Panc1 (cell line): ENCODE results near the gene NFAM1. TPM values are rescaled to one million over a fixed set of nuclear protein-coding genes. Genes with fewer than 3 reads are reported as not detected.

ENCODE experiments used
- ATAC-seq: fragments of 200-7000 bp; cut with Tn5 transposase; 2 replicates; pipeline ENCODE4 v1.9.1; 2020; ENCODE audit warnings: mild to moderate bottlenecking, moderate library complexity
- BruUV-seq: library from RNA; stranded (reverse); fragments of 400-500 nt; replicated peaks from 2 replicates; lab custom pipeline; 2021; lab: Mats Ljungman, UMichigan
- CTCF ChIA-PET: fragments of 300-600 bp; sonication (Branson Sonifier 250); formaldehyde crosslinking; loops from one replicate; lab custom pipeline; 2022; ENCODE audit warnings: antibody characterized with exemption; lab: Charles Lee
- POLR2A ChIA-PET: fragments of 300-600 bp; sonication (Branson Sonifier 250); formaldehyde crosslinking; loops from one replicate; lab custom pipeline; 2022; ENCODE audit warnings: antibody characterized with exemption; lab: Charles Lee
- DNase-seq: peaks from one replicate; pipeline ENCODE4 v3.0.0-alpha.2; 2010; ENCODE audit warnings: low read depth, low spot score
- H3K27ac ChIP-seq: 2 replicates; pipeline ENCODE4 v1.5.1; 2011; ENCODE audit warnings: mild to moderate bottlenecking, low read length, inconsistent platforms
- H3K27me3 ChIP-seq: fragments of 200-500 bp; sonication (Bioruptor generic); 2 replicates; pipeline ENCODE4 v1.6.0; 2014; ENCODE audit warnings: low read length, inconsistent platforms; ENCODE audit not compliant: control insufficient read depth, insufficient read depth
- H3K36me3 ChIP-seq: fragments of 200-500 bp; sonication (Bioruptor generic); 2 replicates; pipeline ENCODE4 v1.5.1; 2014; ENCODE audit warnings: inconsistent platforms, mild to moderate bottlenecking, low read length, moderate library complexity; ENCODE audit not compliant: control insufficient read depth, insufficient read depth
- H3K4me1 ChIP-seq: 2 replicates; pipeline ENCODE4 v1.5.1; 2011; ENCODE audit warnings: inconsistent platforms, mild to moderate bottlenecking, low read length, moderate library complexity; ENCODE audit not compliant: control insufficient read depth, insufficient read depth
- H3K4me3 ChIP-seq, 2 experiments: 2 replicates each; pipeline ENCODE4 v1.5.1; 2011 to 2012; ENCODE audit warnings: low read depth in 2 of 2, low read length in 2 of 2, mild to moderate bottlenecking in 2 of 2, inconsistent platforms in 1 of 2, moderate library complexity in 1 of 2
- H3K9me3 ChIP-seq: fragments of 200-500 bp; sonication (Bioruptor generic); 2 replicates; pipeline ENCODE4 v1.5.1; 2014; ENCODE audit warnings: low read depth, mild to moderate bottlenecking, inconsistent platforms, low read length, moderate library complexity; ENCODE audit not compliant: control insufficient read depth, insufficient read depth
- POLR2AphosphoS5 ChIP-seq: IDR thresholded peaks from 2 replicates; pipeline ENCODE4 v1.6.1; 2012; ENCODE audit warnings: mild to moderate bottlenecking, low read depth, low read length, moderate library complexity
- SIN3A ChIP-seq: IDR thresholded peaks from 2 replicates; pipeline ENCODE4 v1.6.1; 2012; ENCODE audit warnings: low read depth, mild to moderate bottlenecking, low read length, moderate library complexity, borderline replicate concordance; ENCODE audit not compliant: insufficient read depth
- TCF7L2 ChIP-seq: IDR thresholded peaks from 2 replicates; pipeline ENCODE4 v1.6.1; 2011; ENCODE audit warnings: mild to moderate bottlenecking, low read depth, low read length, inconsistent platforms
- in situ Hi-C: cut with HindIII; loops from 2 replicates; pipeline ENCODE4 v1.10.0; 2016; ENCODE audit warnings: low sequenced_read_pairs, low pct_unique_long_range_greater_than_20kb
- intact Hi-C: fragments of 100-400 bp; cut with micrococcal nuclease; formaldehyde crosslinking; loops from one replicate; pipeline ENCODE4 v1.10.0; 2022; ENCODE audit not compliant: unreplicated experiment
- total RNA-seq: library from RNA; stranded (reverse); gene quantifications from one replicate; pipeline ENCODE4 v1.2.1, GENCODE V29; 2021; ENCODE audit not compliant: unreplicated experiment
- TF ChIP-seq, protein P1 (sequence below), 2 experiments: IDR thresholded peaks; 2 replicates each; pipeline ENCODE4 v1.6.1; 2011 to 2012; ENCODE audit warnings: low read depth in 2 of 2, control low read depth in 1 of 2, low read length in 1 of 2, mild to moderate bottlenecking in 1 of 2, moderate library complexity in 1 of 2; ENCODE audit not compliant: insufficient read depth in 1 of 2
- TF ChIP-seq, protein P2 (sequence below): fragments of 450-650 bp; IDR thresholded peaks from 2 replicates; pipeline ENCODE4 v1.5.1; 2017; ENCODE audit warnings: mild to moderate bottlenecking

NFAM1 gene
- total RNA-seq, 1 experiment from 2014 or later = 0.41 TPM

DNA sequence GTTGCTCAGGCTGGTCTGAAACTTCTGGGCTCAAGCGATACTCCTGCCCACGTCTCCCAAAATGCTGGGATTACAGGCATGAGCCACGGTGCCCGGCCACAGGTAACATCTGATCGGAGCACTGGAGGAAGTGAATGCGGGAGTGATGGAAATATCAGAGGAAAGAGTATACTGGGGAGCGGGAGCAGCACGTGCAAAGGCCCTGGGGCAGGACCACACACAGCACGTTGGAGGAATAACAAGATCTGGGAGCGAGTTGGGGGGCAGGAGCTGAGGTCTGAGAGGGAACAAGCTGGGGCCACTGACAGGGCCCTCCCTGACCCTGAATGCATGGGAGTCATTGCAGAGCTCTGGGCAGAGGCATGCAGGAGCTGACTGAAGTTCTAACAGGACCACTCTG, 70.7 kb downstream of the NFAM1 start:
- Histone ChIP-seq H3K27me3 (no peaks in the 10 kb centered on the region), H3K4me3 (no peak overlapping the region), H3K27ac (no peak overlapping the region), H3K4me1 (peaks cover 31% of the 10 kb centered on the region), H3K9me3 (no peaks in the 10 kb centered on the region), H3K36me3 (no peaks in the 10 kb centered on the region)
- no peak for DNase-seq
- ChIA-PET POLR2A (no interaction called here), CTCF (no interaction called here)
- in situ Hi-C loops (no loop called here), intact Hi-C loops (no loop called here)
- ATAC-seq = no peak
- BruUV-seq = no TSS peak
- TF ChIP-seq TCF7L2 (no peak), SIN3A (no peak), POLR2AphosphoS5 (no peak)
- TF ChIP-seq, protein P1, sequence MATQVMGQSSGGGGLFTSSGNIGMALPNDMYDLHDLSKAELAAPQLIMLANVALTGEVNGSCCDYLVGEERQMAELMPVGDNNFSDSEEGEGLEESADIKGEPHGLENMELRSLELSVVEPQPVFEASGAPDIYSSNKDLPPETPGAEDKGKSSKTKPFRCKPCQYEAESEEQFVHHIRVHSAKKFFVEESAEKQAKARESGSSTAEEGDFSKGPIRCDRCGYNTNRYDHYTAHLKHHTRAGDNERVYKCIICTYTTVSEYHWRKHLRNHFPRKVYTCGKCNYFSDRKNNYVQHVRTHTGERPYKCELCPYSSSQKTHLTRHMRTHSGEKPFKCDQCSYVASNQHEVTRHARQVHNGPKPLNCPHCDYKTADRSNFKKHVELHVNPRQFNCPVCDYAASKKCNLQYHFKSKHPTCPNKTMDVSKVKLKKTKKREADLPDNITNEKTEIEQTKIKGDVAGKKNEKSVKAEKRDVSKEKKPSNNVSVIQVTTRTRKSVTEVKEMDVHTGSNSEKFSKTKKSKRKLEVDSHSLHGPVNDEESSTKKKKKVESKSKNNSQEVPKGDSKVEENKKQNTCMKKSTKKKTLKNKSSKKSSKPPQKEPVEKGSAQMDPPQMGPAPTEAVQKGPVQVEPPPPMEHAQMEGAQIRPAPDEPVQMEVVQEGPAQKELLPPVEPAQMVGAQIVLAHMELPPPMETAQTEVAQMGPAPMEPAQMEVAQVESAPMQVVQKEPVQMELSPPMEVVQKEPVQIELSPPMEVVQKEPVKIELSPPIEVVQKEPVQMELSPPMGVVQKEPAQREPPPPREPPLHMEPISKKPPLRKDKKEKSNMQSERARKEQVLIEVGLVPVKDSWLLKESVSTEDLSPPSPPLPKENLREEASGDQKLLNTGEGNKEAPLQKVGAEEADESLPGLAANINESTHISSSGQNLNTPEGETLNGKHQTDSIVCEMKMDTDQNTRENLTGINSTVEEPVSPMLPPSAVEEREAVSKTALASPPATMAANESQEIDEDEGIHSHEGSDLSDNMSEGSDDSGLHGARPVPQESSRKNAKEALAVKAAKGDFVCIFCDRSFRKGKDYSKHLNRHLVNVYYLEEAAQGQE (IDR thresholded peaks at IDR 0.05; ENCODE audit: insufficient read depth in 1 of 2, low read depth in 2 of 2, low read length in 1 of 2) = no peak
- TF ChIP-seq, protein P2, sequence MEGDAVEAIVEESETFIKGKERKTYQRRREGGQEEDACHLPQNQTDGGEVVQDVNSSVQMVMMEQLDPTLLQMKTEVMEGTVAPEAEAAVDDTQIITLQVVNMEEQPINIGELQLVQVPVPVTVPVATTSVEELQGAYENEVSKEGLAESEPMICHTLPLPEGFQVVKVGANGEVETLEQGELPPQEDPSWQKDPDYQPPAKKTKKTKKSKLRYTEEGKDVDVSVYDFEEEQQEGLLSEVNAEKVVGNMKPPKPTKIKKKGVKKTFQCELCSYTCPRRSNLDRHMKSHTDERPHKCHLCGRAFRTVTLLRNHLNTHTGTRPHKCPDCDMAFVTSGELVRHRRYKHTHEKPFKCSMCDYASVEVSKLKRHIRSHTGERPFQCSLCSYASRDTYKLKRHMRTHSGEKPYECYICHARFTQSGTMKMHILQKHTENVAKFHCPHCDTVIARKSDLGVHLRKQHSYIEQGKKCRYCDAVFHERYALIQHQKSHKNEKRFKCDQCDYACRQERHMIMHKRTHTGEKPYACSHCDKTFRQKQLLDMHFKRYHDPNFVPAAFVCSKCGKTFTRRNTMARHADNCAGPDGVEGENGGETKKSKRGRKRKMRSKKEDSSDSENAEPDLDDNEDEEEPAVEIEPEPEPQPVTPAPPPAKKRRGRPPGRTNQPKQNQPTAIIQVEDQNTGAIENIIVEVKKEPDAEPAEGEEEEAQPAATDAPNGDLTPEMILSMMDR = no peak

DNA sequence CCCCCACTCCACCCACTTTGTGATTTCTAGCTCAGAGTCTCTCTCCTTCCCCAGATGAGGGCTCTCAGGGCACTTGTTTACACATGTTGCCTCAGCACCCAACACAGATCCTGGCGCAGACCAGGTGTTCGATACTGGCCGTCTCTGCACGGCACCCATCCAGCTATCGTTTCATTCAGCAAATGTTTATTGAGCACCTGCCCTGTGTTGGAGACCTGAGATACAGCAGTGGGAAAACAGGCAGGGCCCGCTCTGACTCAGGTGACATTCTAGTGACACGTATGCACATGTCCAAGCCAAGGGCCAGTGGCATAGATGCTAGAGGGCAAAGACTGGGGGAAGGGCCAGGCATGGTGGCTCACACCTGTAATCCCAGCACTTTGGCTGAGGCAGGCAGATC, 71.9 kb downstream of the NFAM1 start:
- ATAC-seq (no peak), DNase-seq (no peak)
- Histone ChIP-seq H3K4me3 (no peak overlapping the region), H3K36me3 (no peaks in the 10 kb centered on the region), H3K27ac (no peak overlapping the region), H3K27me3 (no peaks in the 10 kb centered on the region), H3K9me3 (no peaks in the 10 kb centered on the region), H3K4me1 (peaks cover 20% of the 10 kb centered on the region)
- TF ChIP-seq TCF7L2 (no peak), POLR2AphosphoS5 (no peak), SIN3A (no peak)
- TF ChIP-seq, protein P2 = no peak
- TF ChIP-seq, protein P1 (IDR thresholded peaks at IDR 0.05; ENCODE audit: insufficient read depth in 1 of 2, low read depth in 2 of 2, low read length in 1 of 2) = no peak
- in situ Hi-C loops (no loop called here), intact Hi-C loops (no loop called here)
- no TSS peak for BruUV-seq
- POLR2A ChIA-PET = no interaction called here
- CTCF ChIA-PET = no interaction called here
